OCI-LY7 (cell line): ENCODE measurements around the gene NAT10. TPM values are rescaled to one million over a fixed set of nuclear protein-coding genes. Genes with fewer than 3 reads are reported as not detected.

ENCODE experiments used
- BruUV-seq: library from RNA; stranded (reverse); fragments of 400-500 nt; replicated peaks from 2 replicates; lab custom pipeline; 2021; lab: Mats Ljungman, UMichigan
- CTCF ChIA-PET: fragments of 300-600 bp; sonication (Branson Sonifier 250); formaldehyde crosslinking; loops from one replicate; lab custom pipeline; 2022; ENCODE audit warnings: antibody characterized with exemption; ENCODE audit not compliant: unreplicated experiment; lab: Charles Lee
- POLR2A ChIA-PET: fragments of 300-600 bp; sonication (Branson Sonifier 250); formaldehyde crosslinking; loops from one replicate; lab custom pipeline; 2022; ENCODE audit warnings: antibody characterized with exemption; lab: Charles Lee
- DNase-seq: peaks from one replicate; pipeline ENCODE4 v3.0.0-alpha.2; 2015; ENCODE audit warnings: low spot score
- H2AFZ ChIP-seq: fragments of 200-600 bp; sonication (generic), shearing (Covaris generic); 2 replicates; pipeline ENCODE4 v1.6.1; 2014; ENCODE audit warnings: mild to moderate bottlenecking, antibody characterized with exemption, low read length, moderate library complexity
- H3K27ac ChIP-seq: fragments of 200-600 bp; sonication (generic); 2 replicates; pipeline ENCODE4 v1.5.1; 2014; ENCODE audit warnings: mixed run types, low read depth, mild to moderate bottlenecking, moderate library complexity, low read length, inconsistent platforms; ENCODE audit not compliant: poor library complexity, severe bottlenecking
- H3K36me3 ChIP-seq: fragments of 200-600 bp; sonication (generic); 2 replicates; pipeline ENCODE4 v1.6.1; 2014; ENCODE audit warnings: mild to moderate bottlenecking, antibody characterized with exemption, low read length, moderate library complexity, mixed read lengths; ENCODE audit not compliant: insufficient read depth
- H3K4me1 ChIP-seq: fragments of 200-600 bp; sonication (generic); 2 replicates; pipeline ENCODE4 v1.5.1; 2014; ENCODE audit warnings: mild to moderate bottlenecking, low read length; ENCODE audit not compliant: insufficient read depth, poor library complexity, severe bottlenecking
- H3K4me2 ChIP-seq: fragments of 200-600 bp; sonication (generic); 2 replicates; pipeline ENCODE4 v1.6.1; 2014; ENCODE audit warnings: mild to moderate bottlenecking, low read length
- H3K4me3 ChIP-seq: fragments of 200-600 bp; sonication (generic); 2 replicates; pipeline ENCODE4 v1.5.1; 2014; ENCODE audit warnings: mild to moderate bottlenecking, low read depth, low read length; ENCODE audit not compliant: poor library complexity, severe bottlenecking
- H3K79me2 ChIP-seq: fragments of 200-600 bp; sonication (generic); 2 replicates; pipeline ENCODE4 v1.6.1; 2016; ENCODE audit warnings: low read depth, mild to moderate bottlenecking, low read length, moderate library complexity, mixed read lengths; ENCODE audit not compliant: insufficient read depth
- H3K9me2 ChIP-seq: fragments of 200-600 bp; sonication (generic); 2 replicates; pipeline ENCODE4 v1.6.1; 2016; ENCODE audit warnings: mild to moderate bottlenecking, low read length, mixed read lengths; ENCODE audit not compliant: insufficient read depth
- H3K9me3 ChIP-seq: fragments of 200-600 bp; sonication (generic); 2 replicates; pipeline ENCODE4 v1.6.1; 2014; ENCODE audit warnings: mild to moderate bottlenecking, mixed run types, low read length, mixed read lengths
- H4K20me1 ChIP-seq: fragments of 200-600 bp; sonication (generic); 2 replicates; pipeline ENCODE4 v1.6.1; 2014; ENCODE audit warnings: mild to moderate bottlenecking, antibody characterized with exemption, low read length, moderate library complexity, mixed read lengths; ENCODE audit not compliant: insufficient read depth
- EZH2phosphoT487 ChIP-seq: fragments of 200-600 bp; sonication (generic); IDR thresholded peaks from 2 replicates; pipeline ENCODE4 v1.6.1; 2018; ENCODE audit warnings: low read depth, borderline replicate concordance, mild to moderate bottlenecking, mixed run types, antibody characterized with exemption, low read length, moderate library complexity, mixed read lengths
- intact Hi-C: fragments of 100-400 bp; cut with micrococcal nuclease; formaldehyde crosslinking; loops from one replicate; pipeline ENCODE4 v1.10.0; 2022; ENCODE audit not compliant: unreplicated experiment
- total RNA-seq, 2 experiments: library from RNA; depleted of rRNA in 1 of 2; stranded (reverse); fragments of >200 nt in 1 of 2; shearing (Covaris generic) in 1 of 2; gene quantifications; 2 replicates each; pipeline ENCODE4 v1.2.3, GENCODE V29; 2014 to 2022
- TF ChIP-seq, protein P1 (sequence below): fragments of 200-600 bp; sonication (generic); conservative IDR thresholded peaks from 2 replicates; pipeline ENCODE4 v1.5.1; 2014; ENCODE audit warnings: mild to moderate bottlenecking, antibody characterized with exemption, low read length, moderate library complexity, mixed read lengths

NAT10 gene
- total RNA-seq, 2 experiments from 2014 or later, result 64.9 to 120 TPM

DNA sequence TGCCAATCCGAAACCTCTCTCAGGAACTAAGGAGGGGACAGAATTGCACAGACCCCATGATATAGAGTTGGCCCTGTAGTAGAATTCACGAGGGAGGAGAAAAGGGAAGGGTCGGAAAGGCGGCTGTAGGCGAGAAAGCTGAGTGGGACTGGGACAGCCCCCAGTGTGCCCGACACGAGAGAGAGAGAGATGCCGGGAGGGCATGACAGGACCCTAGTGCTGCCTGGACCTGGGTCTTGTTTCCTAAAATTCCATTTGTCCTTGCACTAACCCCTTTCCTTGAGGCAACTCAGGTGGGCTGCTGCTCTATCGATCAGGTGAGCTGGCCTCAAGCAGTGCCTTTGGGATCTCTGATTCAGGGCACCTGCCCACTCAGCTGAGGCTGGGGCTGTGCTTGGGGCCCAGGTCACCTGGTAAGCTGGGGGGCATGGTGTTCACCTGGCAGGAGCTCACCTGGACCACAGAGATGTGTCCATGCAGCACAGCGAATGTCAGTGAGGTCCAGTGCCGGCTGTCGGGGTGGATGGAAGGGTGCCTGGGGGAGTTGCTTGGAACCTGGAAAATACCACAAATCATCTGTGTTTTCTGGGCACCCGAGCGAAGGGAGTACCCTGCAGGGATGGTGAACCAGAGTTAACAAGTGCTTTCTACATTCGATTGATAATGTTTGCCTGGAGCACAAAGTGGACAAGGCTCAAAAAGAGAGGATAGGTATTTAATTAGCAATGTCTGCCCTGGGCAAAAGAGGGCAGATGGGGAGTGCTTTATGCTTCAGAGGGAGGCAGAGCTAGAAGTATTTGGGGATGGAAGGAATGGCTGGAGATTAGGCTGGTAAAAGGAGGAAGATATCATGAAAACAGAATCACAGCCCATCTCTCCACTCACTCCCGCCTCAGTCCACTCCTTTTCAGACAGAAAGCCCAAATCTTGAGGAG lies 61.6 kb downstream of the NAT10 start:
- H3K4me2 ChIP-seq, result no peak overlapping the region
- no peaks in the 10 kb centered on the region for H3K79me2 ChIP-seq
- no peaks in the 10 kb centered on the region for H3K9me3 ChIP-seq
- ChIA-PET POLR2A (interaction anchor here (0.6 kb wide), 2 partner anchors 108 to 241 kb away, joined by 3 read pairs; no protein-coding TSS in a partner anchor), CTCF (interaction anchor here (0.6 kb wide), 2 partner anchors 54 to 191 kb away, joined by 3 read pairs; no protein-coding TSS in a partner anchor)
- no peak overlapping the region for H3K27ac ChIP-seq
- no peak overlapping the region for H3K4me3 ChIP-seq
- H2AFZ ChIP-seq, result no peak overlapping the region
- DNase-seq, result no peak
- no peaks in the 10 kb centered on the region for H4K20me1 ChIP-seq
- no peaks in the 10 kb centered on the region for H3K36me3 ChIP-seq
- intact Hi-C loops, result no loop called here
- BruUV-seq, result no TSS peak
- H3K4me1 ChIP-seq, result no peaks in the 10 kb centered on the region
- no peaks in the 10 kb centered on the region for H3K9me2 ChIP-seq
- no peak for TF ChIP-seq EZH2phosphoT487
- TF ChIP-seq, protein P1, sequence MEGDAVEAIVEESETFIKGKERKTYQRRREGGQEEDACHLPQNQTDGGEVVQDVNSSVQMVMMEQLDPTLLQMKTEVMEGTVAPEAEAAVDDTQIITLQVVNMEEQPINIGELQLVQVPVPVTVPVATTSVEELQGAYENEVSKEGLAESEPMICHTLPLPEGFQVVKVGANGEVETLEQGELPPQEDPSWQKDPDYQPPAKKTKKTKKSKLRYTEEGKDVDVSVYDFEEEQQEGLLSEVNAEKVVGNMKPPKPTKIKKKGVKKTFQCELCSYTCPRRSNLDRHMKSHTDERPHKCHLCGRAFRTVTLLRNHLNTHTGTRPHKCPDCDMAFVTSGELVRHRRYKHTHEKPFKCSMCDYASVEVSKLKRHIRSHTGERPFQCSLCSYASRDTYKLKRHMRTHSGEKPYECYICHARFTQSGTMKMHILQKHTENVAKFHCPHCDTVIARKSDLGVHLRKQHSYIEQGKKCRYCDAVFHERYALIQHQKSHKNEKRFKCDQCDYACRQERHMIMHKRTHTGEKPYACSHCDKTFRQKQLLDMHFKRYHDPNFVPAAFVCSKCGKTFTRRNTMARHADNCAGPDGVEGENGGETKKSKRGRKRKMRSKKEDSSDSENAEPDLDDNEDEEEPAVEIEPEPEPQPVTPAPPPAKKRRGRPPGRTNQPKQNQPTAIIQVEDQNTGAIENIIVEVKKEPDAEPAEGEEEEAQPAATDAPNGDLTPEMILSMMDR, result no peak

DNA sequence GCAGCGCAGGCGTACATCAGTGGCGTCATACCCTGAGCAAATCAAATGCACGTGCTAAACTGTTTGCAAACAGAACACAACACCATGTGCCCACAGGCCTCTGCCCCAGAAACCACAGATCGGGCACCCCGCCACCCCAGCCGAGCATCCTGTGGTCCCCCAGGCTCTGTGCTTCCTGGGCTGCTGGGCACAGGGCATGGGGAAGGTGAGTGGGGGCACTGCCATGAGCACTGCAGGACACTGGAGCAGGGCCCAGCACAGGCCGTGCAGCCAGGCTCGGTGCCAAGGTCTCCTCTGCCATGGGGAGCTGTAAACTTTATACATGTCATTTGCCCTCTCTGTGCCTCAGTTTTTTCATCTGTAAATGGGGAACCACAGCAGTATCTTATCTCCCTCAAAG lies 62.5 kb downstream of the NAT10 start:
- CTCF ChIA-PET, result interaction anchor here (0.6 kb wide), 1 partner anchor 190 kb away, joined by 3 read pairs; no protein-coding TSS in a partner anchor
- TF ChIP-seq, protein P1, result no peak
- no peak for TF ChIP-seq EZH2phosphoT487
- intact Hi-C loops, result no loop called here
- no peaks in the 10 kb centered on the region for H3K9me2 ChIP-seq
- H3K4me3 ChIP-seq, result no peak overlapping the region
- H2AFZ ChIP-seq, result no peak overlapping the region
- H4K20me1 ChIP-seq, result no peaks in the 10 kb centered on the region
- no peaks in the 10 kb centered on the region for H3K4me1 ChIP-seq
- BruUV-seq, result no TSS peak
- no peak overlapping the region for H3K27ac ChIP-seq
- no peak overlapping the region for H3K4me2 ChIP-seq
- H3K79me2 ChIP-seq, result no peaks in the 10 kb centered on the region
- H3K9me3 ChIP-seq, result no peaks in the 10 kb centered on the region
- POLR2A ChIA-PET, result no interaction called here
- no peaks in the 10 kb centered on the region for H3K36me3 ChIP-seq
- DNase-seq, result no peak
